Stomach (tissue), 9 donors: ENCODE measurements around the gene TTC9. TPM values are rescaled to one million over a fixed set of nuclear protein-coding genes. Genes with fewer than 3 reads are reported as not detected.

ENCODE experiments used
- DNase-seq, 2 donors: peaks; one replicate each; pipeline versions ENCODE4 v3.0.0 to v3.0.0-alpha.2; 2013 to 2019
- H3K27ac ChIP-seq, 5 donors: fragments of 200-600 bp in 4 of 5; sonication (generic) in 4 of 5; one replicate each; pipeline ENCODE4 v1.5.1; 2013 to 2019; ENCODE audit warnings: mild to moderate bottlenecking in 1 of 5, moderate library complexity in 1 of 5
- H3K27me3 ChIP-seq, 3 donors: fragments of 200-600 bp; sonication (generic); one replicate each; pipeline ENCODE4 v1.5.1; 2017 to 2019; ENCODE audit warnings: mixed run types in 1 of 3
- H3K36me3 ChIP-seq, 4 donors: fragments of 200-600 bp; sonication (generic); 1 replicate in 3 of 4; 2 replicates in 1 of 4; pipeline ENCODE4 v1.5.1; 2016 to 2019
- H3K4me1 ChIP-seq, 4 donors: fragments of 200-600 bp; sonication (generic); one replicate each; pipeline ENCODE4 v1.5.1; 2016 to 2019
- H3K4me3 ChIP-seq, 4 donors: fragments of 200-600 bp; sonication (generic) in 3 of 4; one replicate each; pipeline ENCODE4 v1.5.1; 2016 to 2019; ENCODE audit warnings: mild to moderate bottlenecking in 1 of 4
- H3K9me3 ChIP-seq, 4 donors: fragments of 200-600 bp; sonication (generic); one replicate each; pipeline ENCODE4 v1.5.1; 2016 to 2019
- CTCF ChIP-seq, 7 experiments: fragments of 450-650 bp in 4 of 7; fragments of 200-600 bp in 3 of 7; sonication (generic) in 3 of 7; IDR thresholded peaks; one replicate each; pipeline ENCODE4 v1.5.1; 2016 to 2019; ENCODE audit warnings: antibody characterized with exemption in 7 of 7, control low read depth in 2 of 7, mild to moderate bottlenecking in 1 of 7
- EP300 ChIP-seq: sonication (generic); formaldehyde crosslinking; IDR thresholded peaks from one replicate; pipeline ENCODE4 v1.6.1; 2017; ENCODE audit warnings: antibody characterized with exemption
- POLR2A ChIP-seq, 4 donors: fragments of 450-650 bp; IDR thresholded peaks; one replicate each; pipeline ENCODE4 v1.6.1; 2016; ENCODE audit warnings: antibody characterized with exemption in 4 of 4, control low read depth in 2 of 4, mild to moderate bottlenecking in 1 of 4, moderate library complexity in 1 of 4
- POLR2AphosphoS5 ChIP-seq, 3 donors: sonication (generic); formaldehyde crosslinking; IDR thresholded peaks; one replicate each; pipeline ENCODE4 v1.6.1; 2016; ENCODE audit warnings: antibody characterized with exemption in 3 of 3
- WGBS, 5 donors: extraction: QIAGEN DNeasy Blood & Tissue Kit in 3 of 5; methylation state at CpG; one replicate each; pipeline versions ENCODE4 v1.1.5 to v1.1.7; 2013 to 2018; 5-methylcytosine and 5-hydroxymethylcytosine counted together
- intact Hi-C: fragments of 100-400 bp; cut with DNase I; formaldehyde crosslinking; loops from one replicate; pipeline ENCODE4 v1.15.1; 2023; ENCODE audit warnings: low total_unique reads
- polyA plus RNA-seq, 3 donors: library from polyadenylated mRNA; stranded (reverse); fragments of 200-250 nt; gene quantifications; one replicate each; pipeline ENCODE4 v1.2.3, GENCODE V29; 2013
- total RNA-seq, 5 donors: library from RNA; depleted of rRNA; stranded (reverse); fragments of >200 nt; gene quantifications; one replicate each; pipeline versions ENCODE4 v1.1.0 to v1.2.3, GENCODE V29; 2014 to 2016
- donor health status: healthy with polysubstance abuse.
- donor health status: Bipolar disorder and iron deficiency.
- donor health status: healthy.

TTC9 gene
- total and polyA plus RNA-seq, 8 donors, result 1.8 to 7.3 (median 4.7) TPM; not detected in 2

GRCh38 chr14:70666361-70666686 lies 24.6 kb downstream of the TTC9 start:
- 55 to 89% (median 82%) methylated on average over 1 of the region's 1 CpG for WGBS, 5 donors
- H3K4me3 ChIP-seq, result no peak overlapping the region
- peaks cover 21 to 37% (median 29%) of the 10 kb centered on the region in 4 donors for H3K4me1 ChIP-seq
- H3K9me3 ChIP-seq, result no peaks in the 10 kb centered on the region
- peaks cover 0 to 22% (median 9%) of the 10 kb centered on the region in 4 donors for H3K36me3 ChIP-seq
- DNase-seq, result no peak
- no peak for TF ChIP-seq EP300
- TF ChIP-seq CTCF (IDR thresholded peaks at IDR 0.05), result no peak
- no peak for TF ChIP-seq POLR2AphosphoS5 (IDR thresholded peaks at IDR 0.05)
- no peak for TF ChIP-seq POLR2A (IDR thresholded peaks at IDR 0.05)
- intact Hi-C loops, result no loop called here
- peak overlapping the region in 4 of 5 donors; percentile 74 to 90 (median 76) for H3K27ac ChIP-seq
- no peaks in the 10 kb centered on the region for H3K27me3 ChIP-seq

DNA sequence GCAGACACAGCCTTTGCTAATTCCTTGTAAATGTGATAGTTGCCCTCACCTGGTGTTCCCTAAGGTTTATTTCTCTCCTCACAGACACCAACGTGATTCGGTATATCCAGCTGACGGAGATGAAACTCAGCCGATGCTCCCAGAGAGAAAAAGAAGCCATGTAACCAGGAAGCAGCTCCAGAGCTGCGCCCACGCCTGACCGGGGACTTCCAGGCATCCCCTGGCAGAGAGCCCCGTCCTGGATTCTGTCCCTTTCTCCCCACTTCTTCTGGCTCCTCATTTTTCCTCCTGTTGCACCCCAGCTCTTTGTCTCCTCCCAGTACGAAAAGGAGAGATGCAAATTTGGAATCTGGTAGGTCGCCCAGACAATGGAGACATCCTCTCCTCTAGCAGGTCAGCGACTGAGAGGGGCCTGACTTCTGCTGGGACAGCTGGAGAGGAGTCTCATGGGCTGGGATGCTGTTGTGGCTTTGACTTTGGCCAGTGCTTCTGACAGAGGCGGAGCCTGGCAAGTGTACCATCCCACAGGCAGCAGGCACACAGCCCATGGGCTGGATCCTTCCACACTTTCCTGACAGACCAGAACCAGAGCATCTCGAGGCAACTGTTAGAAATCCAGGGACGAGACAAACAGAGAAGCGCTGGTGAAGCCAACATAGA lies 29.4 kb downstream of the TTC9 start:
- Histone ChIP-seq H3K27ac (no peak overlapping the region), H3K4me3 (no peak overlapping the region), H3K9me3 (no peaks in the 10 kb centered on the region)

DNA sequence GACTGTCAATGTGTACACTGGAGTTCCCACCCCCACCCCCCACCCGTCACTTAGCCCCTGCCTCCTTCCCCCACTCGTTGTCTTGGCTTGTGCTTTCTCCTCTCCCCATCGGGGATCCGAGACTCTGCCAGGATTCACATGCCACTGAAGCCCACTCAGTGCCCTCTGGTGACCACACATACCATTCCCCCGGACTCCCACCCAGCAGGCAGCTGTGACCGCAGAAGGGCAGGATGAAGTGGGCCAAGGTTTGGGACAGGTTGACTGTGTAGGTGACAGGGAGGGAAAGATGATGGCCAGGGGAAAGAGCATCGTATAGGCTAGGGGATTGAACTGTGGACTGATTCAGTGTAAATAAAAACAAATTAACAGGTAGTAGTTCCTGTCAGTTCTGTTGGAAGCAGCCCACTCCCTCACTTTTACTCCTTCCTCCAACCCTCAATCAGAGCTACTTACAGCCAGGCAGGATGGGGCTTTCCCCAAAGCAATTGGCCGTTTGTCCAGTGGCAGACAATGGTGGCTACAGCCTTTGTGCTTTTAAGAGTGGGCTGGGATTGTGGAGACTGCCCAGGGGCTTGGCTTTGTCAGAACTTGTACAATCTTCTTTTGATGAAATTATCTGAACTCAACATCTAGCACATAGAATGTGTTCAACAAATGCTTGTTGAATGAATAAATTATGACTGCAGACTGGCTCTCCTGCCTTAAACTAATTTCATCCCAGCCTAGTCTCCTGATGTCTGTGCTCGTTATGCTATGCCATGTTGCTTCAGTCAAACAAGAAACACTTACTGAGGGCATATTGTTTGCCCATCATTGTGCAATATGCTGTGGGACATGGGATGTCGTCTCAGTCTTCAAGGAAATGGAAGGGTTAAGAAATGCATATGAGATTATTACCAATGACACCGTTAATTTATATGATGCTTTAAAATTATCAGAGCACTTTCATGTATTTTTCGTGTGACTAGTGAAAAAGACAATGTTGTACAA lies 30.2 kb downstream of the TTC9 start:
- TF ChIP-seq EP300, result no peak
- no peak for TF ChIP-seq POLR2A (IDR thresholded peaks at IDR 0.05)
- TF ChIP-seq POLR2AphosphoS5 (IDR thresholded peaks at IDR 0.05), result no peak
- no peak for TF ChIP-seq CTCF (IDR thresholded peaks at IDR 0.05)
- WGBS, 5 donors, result 66 to 88% (median 86%) methylated on average over 12 of the region's 12 CpGs
- Histone ChIP-seq H3K4me3 (no peak overlapping the region), H3K9me3 (no peaks in the 10 kb centered on the region), H3K27ac (no peak overlapping the region), H3K4me1 (no peaks in the 10 kb centered on the region), H3K36me3 (peaks cover 0 to 38% (median 17%) of the 10 kb centered on the region in 4 donors), H3K27me3 (no peaks in the 10 kb centered on the region)
- DNase-seq, result no peak
- intact Hi-C loops, result no loop called here

More for the DNA sequence above, 29.4 kb downstream of the TTC9 start:
- H3K36me3 ChIP-seq, result peaks cover 0 to 38% (median 17%) of the 10 kb centered on the region in 4 donors
- H3K27me3 ChIP-seq, result no peaks in the 10 kb centered on the region
- WGBS, 5 donors, result 78 to 89% (median 84%) methylated on average over 13 to 15 of the region's 15 CpGs
- intact Hi-C loops, result no loop called here
- TF ChIP-seq POLR2AphosphoS5 (IDR thresholded peaks at IDR 0.05) (no peak), POLR2A (IDR thresholded peaks at IDR 0.05) (no peak), CTCF (IDR thresholded peaks at IDR 0.05) (no peak), EP300 (no peak)
- H3K4me1 ChIP-seq, result peaks cover 0 to 4% (median under 1%) of the 10 kb centered on the region in 4 donors
- no peak for DNase-seq

DNA sequence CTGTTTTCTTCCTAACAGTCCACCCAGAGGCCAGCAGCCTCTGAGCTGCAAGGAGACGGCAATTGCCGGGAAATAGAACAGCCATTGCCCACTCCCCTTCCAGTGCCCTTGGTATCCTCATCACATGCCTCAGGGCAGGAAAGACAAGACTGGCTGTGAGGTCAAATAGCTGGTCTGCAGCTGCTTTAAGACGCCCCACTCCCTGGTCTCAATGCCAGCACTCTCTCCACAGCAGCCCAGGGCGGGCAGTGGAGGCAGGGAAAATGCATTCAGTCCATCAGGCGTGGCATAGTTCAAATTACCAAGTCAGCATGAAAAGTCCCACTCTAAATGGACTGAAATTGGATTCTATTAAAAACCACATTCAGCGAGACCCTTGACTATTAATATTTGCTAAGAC lies 35.6 kb downstream of the TTC9 start:
- 87 to 93% (median 92%) methylated on average over 6 of the region's 6 CpGs for WGBS, 5 donors
- H3K27me3 ChIP-seq, result no peaks in the 10 kb centered on the region
- no peaks in the 10 kb centered on the region for H3K9me3 ChIP-seq
- H3K27ac ChIP-seq, result no peak overlapping the region
- no peak overlapping the region for H3K4me3 ChIP-seq
- intact Hi-C loops, result no loop called here
- no peak for DNase-seq
- H3K4me1 ChIP-seq, result no peaks in the 10 kb centered on the region
- no peak for TF ChIP-seq CTCF (IDR thresholded peaks at IDR 0.05)
- TF ChIP-seq POLR2A (IDR thresholded peaks at IDR 0.05), result no peak
- no peak for TF ChIP-seq POLR2AphosphoS5 (IDR thresholded peaks at IDR 0.05)
- TF ChIP-seq EP300, result no peak
- H3K36me3 ChIP-seq, result peaks cover 0 to 6% (median 0%) of the 10 kb centered on the region in 4 donors
